GM23338 (cell line): Measurements from ENCODE around the gene LRATD1. TPM values are rescaled to one million over a fixed set of nuclear protein-coding genes. Genes with fewer than 3 reads are reported as not detected.

Source experiments
- ATAC-seq: fragments of 200-7000 bp; cut with Tn5 transposase; 3 replicates; pipeline ENCODE4 v1.9.1; 2020
- DNase-seq: peaks from one replicate; pipeline ENCODE4 v3.0.0-alpha.2; 2015; ENCODE audit warnings: low spot score
- H2AFZ ChIP-seq: fragments of 200-600 bp; sonication (generic); 2 replicates; pipeline ENCODE4 v1.8.0; 2016; ENCODE audit warnings: antibody characterized with exemption, mild to moderate bottlenecking, moderate library complexity
- H3F3A ChIP-seq: fragments of 200-600 bp; sonication (generic); replicated peaks from 2 replicates; pipeline ENCODE4 v1.8.0; 2017; ENCODE audit warnings: antibody characterized with exemption, mixed run types, low read depth
- H3K27ac ChIP-seq: fragments of 200-600 bp; sonication (generic); 2 replicates; pipeline ENCODE4 v1.6.1; 2016; ENCODE audit warnings: low read depth
- H3K27me3 ChIP-seq: fragments of 200-600 bp; sonication (generic); 2 replicates; pipeline ENCODE4 v1.8.0; 2016; ENCODE audit warnings: mild to moderate bottlenecking, mixed run types, moderate library complexity; ENCODE audit not compliant: insufficient read depth
- H3K36me3 ChIP-seq: fragments of 200-600 bp; sonication (generic); 2 replicates; pipeline ENCODE4 v1.8.0; 2016; ENCODE audit warnings: mild to moderate bottlenecking; ENCODE audit not compliant: insufficient read depth
- H3K4me1 ChIP-seq: fragments of 200-600 bp; sonication (generic); 2 replicates; pipeline ENCODE4 v1.8.0; 2016; ENCODE audit warnings: mild to moderate bottlenecking, moderate library complexity; ENCODE audit not compliant: insufficient read depth
- H3K4me2 ChIP-seq: fragments of 200-600 bp; sonication (generic); 2 replicates; pipeline ENCODE4 v1.7.1; 2017; ENCODE audit warnings: mixed run types
- H3K4me3 ChIP-seq: fragments of 200-600 bp; sonication (generic); 2 replicates; pipeline ENCODE4 v1.6.1; 2016; ENCODE audit warnings: mixed run types
- H3K79me2 ChIP-seq: fragments of 200-600 bp; sonication (generic); replicated peaks from 2 replicates; pipeline ENCODE4 v1.8.0; 2017; ENCODE audit warnings: mild to moderate bottlenecking; ENCODE audit not compliant: insufficient read depth
- H3K9me2 ChIP-seq: fragments of 200-600 bp; sonication (generic); 2 replicates; pipeline ENCODE4 v1.8.0; 2017; ENCODE audit not compliant: insufficient read depth
- H4K20me1 ChIP-seq: fragments of 200-600 bp; sonication (generic); replicated peaks from 2 replicates; pipeline ENCODE4 v1.8.0; 2017; ENCODE audit warnings: mild to moderate bottlenecking; ENCODE audit not compliant: insufficient read depth
- H3K27ac Mint-ChIP-seq: 2 replicates; pipeline ENCODE4 v1.8.0; 2020; ENCODE audit warnings: inconsistent platforms, mild to moderate bottlenecking, moderate library complexity, mixed read lengths
- H3K27me3 Mint-ChIP-seq: 3 replicates; pipeline ENCODE4 v1.8.0; 2022; ENCODE audit warnings: low read depth, mild to moderate bottlenecking, moderate library complexity, mixed read lengths, inconsistent platforms; ENCODE audit not compliant: insufficient read depth, poor library complexity
- H3K36me3 Mint-ChIP-seq: 3 replicates; pipeline ENCODE4 v1.8.0; 2021; ENCODE audit warnings: low read depth, mild to moderate bottlenecking, inconsistent platforms, moderate library complexity, mixed read lengths
- H3K4me1 Mint-ChIP-seq: 3 replicates; pipeline ENCODE4 v1.8.0; 2020; ENCODE audit warnings: mild to moderate bottlenecking, inconsistent platforms, mixed read lengths
- H3K4me3 Mint-ChIP-seq: 3 replicates; pipeline ENCODE4 v1.8.0; 2021; ENCODE audit warnings: moderate library complexity, mild to moderate bottlenecking, inconsistent platforms, mixed read lengths
- H3K9me3 Mint-ChIP-seq: 3 replicates; pipeline ENCODE4 v1.8.0; 2020; ENCODE audit warnings: moderate library complexity, mild to moderate bottlenecking, inconsistent platforms, mixed read lengths
- CREB1 ChIP-seq: fragments of 250-450 bp; sonication (Bioruptor Pico); IDR thresholded peaks from 2 replicates; pipeline ENCODE4 v1.5.0; 2020; ENCODE audit warnings: low read depth, mild to moderate bottlenecking, moderate library complexity
- CTCF ChIP-seq, 2 experiments: fragments of 200-600 bp in 1 of 2; sonication (generic) in 1 of 2; conservative IDR thresholded peaks; 2 replicates each; pipeline versions ENCODE4 v1.5.1 to v1.6.1; 2016 to 2017; ENCODE audit warnings: antibody characterized with exemption in 2 of 2, low read depth in 2 of 2, mild to moderate bottlenecking in 2 of 2, moderate library complexity in 1 of 2
- EZH2 ChIP-seq: fragments of 200-600 bp; sonication (generic); IDR thresholded peaks from one replicate; pipeline ENCODE4 v1.8.0; 2017; ENCODE audit warnings: antibody characterized with exemption, mild to moderate bottlenecking, low read depth; ENCODE audit not compliant: unreplicated experiment
- EZH2phosphoT487 ChIP-seq: fragments of 200-600 bp; sonication (generic); IDR thresholded peaks from one replicate; pipeline ENCODE4 v1.8.1; 2018; ENCODE audit warnings: antibody characterized with exemption; ENCODE audit not compliant: unreplicated experiment
- JUNB ChIP-seq: IDR thresholded peaks from one replicate; pipeline ENCODE4 v1.6.1; 2016; ENCODE audit warnings: antibody characterized with exemption; ENCODE audit not compliant: unreplicated experiment
- NANOG ChIP-seq: IDR thresholded peaks from 2 replicates; pipeline ENCODE4 v1.6.1; 2016; ENCODE audit warnings: antibody characterized with exemption, borderline replicate concordance
- POLR2AphosphoS5 ChIP-seq: IDR thresholded peaks from 2 replicates; pipeline ENCODE4 v1.6.1; 2016; ENCODE audit warnings: antibody characterized with exemption, low read depth
- REST ChIP-seq: IDR thresholded peaks from one replicate; pipeline ENCODE4 v1.6.1; 2018; ENCODE audit warnings: antibody characterized with exemption; ENCODE audit not compliant: unreplicated experiment
- STAT1 ChIP-seq: IDR thresholded peaks from one replicate; pipeline ENCODE4 v1.6.1; 2016; ENCODE audit warnings: antibody characterized with exemption; ENCODE audit not compliant: unreplicated experiment
- ZNF114 ChIP-seq: fragments of 250-450 bp; sonication (Bioruptor Pico); IDR thresholded peaks from 2 replicates; pipeline ENCODE4 v1.5.0; 2020; ENCODE audit warnings: mild to moderate bottlenecking, moderate library complexity
- ZNF331 ChIP-seq: fragments of 250-450 bp; sonication (Bioruptor Pico); IDR thresholded peaks from 2 replicates; pipeline ENCODE4 v1.5.0; 2020; ENCODE audit warnings: low read depth, mild to moderate bottlenecking, moderate library complexity
- polyA plus RNA-seq: library from polyadenylated mRNA; unstranded; fragments of >200 nt; fragmentation: Nextera tagmentation; extraction: Ambion mirVana; gene quantifications from 2 replicates; pipeline ENCODE4 v1.2.1, GENCODE V29; 2016
- total RNA-seq: library from RNA; depleted of rRNA; stranded (reverse); fragments of >200 nt; shearing (Covaris generic); gene quantifications from 2 replicates; pipeline ENCODE4 v1.2.3, GENCODE V29; 2014
- TF ChIP-seq, protein P1 (sequence below): IDR thresholded peaks from 2 replicates; pipeline ENCODE4 v1.6.1; 2016; ENCODE audit warnings: antibody characterized with exemption
- TF ChIP-seq, protein P2 (sequence below): fragments of 250-450 bp; sonication (Bioruptor Pico); IDR thresholded peaks from 2 replicates; pipeline ENCODE4 v1.5.0; 2020; ENCODE audit warnings: mild to moderate bottlenecking, moderate library complexity

Gene LRATD1
- total and polyA plus RNA-seq, 2 experiments from 2014 or later: 2.7 to 5.7 TPM

GRCh38 chr2:14676371-14676770 lies 43.9 kb downstream of the LRATD1 start:
- Histone ChIP-seq H3K79me2 (no peaks in the 10 kb centered on the region), H3F3A (no peaks in the 10 kb centered on the region), H3K27ac (no peak overlapping the region), H3K4me1 (no peaks in the 10 kb centered on the region), H3K4me3 (no peak overlapping the region), H3K36me3 (no peaks in the 10 kb centered on the region), H2AFZ (no peak overlapping the region), H3K27me3 (no peaks in the 10 kb centered on the region), H4K20me1 (no peaks in the 10 kb centered on the region), H3K9me2 (no peaks in the 10 kb centered on the region), H3K4me2 (no peak overlapping the region)
- H3K9me3 Mint-ChIP-seq: no peaks in the 10 kb centered on the region
- DNase-seq: no peak
- TF ChIP-seq NANOG: no peak
- TF ChIP-seq CTCF (conservative IDR thresholded peaks at IDR 0.05; ENCODE audit: low read depth in 2 of 2): no peak
- TF ChIP-seq STAT1: no peak
- no peak for TF ChIP-seq EZH2phosphoT487
- TF ChIP-seq ZNF331 (CRISPR knock-in tag): no peak
- no peak for TF ChIP-seq REST
- TF ChIP-seq, protein P1, sequence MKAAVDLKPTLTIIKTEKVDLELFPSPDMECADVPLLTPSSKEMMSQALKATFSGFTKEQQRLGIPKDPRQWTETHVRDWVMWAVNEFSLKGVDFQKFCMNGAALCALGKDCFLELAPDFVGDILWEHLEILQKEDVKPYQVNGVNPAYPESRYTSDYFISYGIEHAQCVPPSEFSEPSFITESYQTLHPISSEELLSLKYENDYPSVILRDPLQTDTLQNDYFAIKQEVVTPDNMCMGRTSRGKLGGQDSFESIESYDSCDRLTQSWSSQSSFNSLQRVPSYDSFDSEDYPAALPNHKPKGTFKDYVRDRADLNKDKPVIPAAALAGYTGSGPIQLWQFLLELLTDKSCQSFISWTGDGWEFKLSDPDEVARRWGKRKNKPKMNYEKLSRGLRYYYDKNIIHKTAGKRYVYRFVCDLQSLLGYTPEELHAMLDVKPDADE: no peak
- TF ChIP-seq JUNB: no peak
- TF ChIP-seq CREB1 (CRISPR knock-in tag): no peak
- no peak for TF ChIP-seq ZNF114 (CRISPR knock-in tag)
- no peak for TF ChIP-seq EZH2
- TF ChIP-seq POLR2AphosphoS5: no peak
- TF ChIP-seq, protein P2, sequence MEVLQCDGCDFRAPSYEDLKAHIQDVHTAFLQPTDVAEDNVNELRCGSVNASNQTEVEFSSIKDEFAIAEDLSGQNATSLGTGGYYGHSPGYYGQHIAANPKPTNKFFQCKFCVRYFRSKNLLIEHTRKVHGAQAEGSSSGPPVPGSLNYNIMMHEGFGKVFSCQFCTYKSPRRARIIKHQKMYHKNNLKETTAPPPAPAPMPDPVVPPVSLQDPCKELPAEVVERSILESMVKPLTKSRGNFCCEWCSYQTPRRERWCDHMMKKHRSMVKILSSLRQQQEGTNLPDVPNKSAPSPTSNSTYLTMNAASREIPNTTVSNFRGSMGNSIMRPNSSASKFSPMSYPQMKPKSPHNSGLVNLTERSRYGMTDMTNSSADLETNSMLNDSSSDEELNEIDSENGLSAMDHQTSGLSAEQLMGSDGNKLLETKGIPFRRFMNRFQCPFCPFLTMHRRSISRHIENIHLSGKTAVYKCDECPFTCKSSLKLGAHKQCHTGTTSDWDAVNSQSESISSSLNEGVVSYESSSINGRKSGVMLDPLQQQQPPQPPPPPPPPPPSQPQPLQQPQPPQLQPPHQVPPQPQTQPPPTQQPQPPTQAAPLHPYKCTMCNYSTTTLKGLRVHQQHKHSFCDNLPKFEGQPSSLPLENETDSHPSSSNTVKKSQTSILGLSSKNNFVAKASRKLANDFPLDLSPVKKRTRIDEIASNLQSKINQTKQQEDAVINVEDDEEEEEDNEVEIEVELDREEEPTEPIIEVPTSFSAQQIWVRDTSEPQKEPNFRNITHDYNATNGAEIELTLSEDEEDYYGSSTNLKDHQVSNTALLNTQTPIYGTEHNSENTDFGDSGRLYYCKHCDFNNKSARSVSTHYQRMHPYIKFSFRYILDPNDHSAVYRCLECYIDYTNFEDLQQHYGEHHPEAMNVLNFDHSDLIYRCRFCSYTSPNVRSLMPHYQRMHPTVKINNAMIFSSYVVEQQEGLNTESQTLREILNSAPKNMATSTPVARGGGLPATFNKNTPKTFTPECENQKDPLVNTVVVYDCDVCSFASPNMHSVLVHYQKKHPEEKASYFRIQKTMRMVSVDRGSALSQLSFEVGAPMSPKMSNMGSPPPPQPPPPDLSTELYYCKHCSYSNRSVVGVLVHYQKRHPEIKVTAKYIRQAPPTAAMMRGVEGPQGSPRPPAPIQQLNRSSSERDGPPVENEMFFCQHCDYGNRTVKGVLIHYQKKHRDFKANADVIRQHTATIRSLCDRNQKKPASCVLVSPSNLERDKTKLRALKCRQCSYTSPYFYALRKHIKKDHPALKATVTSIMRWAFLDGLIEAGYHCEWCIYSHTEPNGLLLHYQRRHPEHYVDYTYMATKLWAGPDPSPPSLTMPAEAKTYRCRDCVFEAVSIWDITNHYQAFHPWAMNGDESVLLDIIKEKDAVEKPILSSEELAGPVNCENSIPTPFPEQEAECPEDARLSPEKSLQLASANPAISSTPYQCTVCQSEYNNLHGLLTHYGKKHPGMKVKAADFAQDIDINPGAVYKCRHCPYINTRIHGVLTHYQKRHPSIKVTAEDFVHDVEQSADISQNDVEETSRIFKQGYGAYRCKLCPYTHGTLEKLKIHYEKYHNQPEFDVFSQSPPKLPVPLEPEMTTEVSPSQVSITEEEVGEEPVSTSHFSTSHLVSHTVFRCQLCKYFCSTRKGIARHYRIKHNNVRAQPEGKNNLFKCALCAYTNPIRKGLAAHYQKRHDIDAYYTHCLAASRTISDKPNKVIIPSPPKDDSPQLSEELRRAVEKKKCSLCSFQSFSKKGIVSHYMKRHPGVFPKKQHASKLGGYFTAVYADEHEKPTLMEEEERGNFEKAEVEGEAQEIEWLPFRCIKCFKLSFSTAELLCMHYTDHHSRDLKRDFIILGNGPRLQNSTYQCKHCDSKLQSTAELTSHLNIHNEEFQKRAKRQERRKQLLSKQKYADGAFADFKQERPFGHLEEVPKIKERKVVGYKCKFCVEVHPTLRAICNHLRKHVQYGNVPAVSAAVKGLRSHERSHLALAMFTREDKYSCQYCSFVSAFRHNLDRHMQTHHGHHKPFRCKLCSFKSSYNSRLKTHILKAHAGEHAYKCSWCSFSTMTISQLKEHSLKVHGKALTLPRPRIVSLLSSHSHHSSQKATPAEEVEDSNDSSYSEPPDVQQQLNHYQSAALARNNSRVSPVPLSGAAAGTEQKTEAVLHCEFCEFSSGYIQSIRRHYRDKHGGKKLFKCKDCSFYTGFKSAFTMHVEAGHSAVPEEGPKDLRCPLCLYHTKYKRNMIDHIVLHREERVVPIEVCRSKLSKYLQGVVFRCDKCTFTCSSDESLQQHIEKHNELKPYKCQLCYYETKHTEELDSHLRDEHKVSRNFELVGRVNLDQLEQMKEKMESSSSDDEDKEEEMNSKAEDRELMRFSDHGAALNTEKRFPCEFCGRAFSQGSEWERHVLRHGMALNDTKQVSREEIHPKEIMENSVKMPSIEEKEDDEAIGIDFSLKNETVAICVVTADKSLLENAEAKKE (CRISPR knock-in tag): no peak
- no peaks in the 10 kb centered on the region for H3K36me3 Mint-ChIP-seq
- peaks cover 3% of the 10 kb centered on the region for H3K4me1 Mint-ChIP-seq
- no peak overlapping the region for H3K4me3 Mint-ChIP-seq
- no peak for ATAC-seq
- H3K27me3 Mint-ChIP-seq: peaks cover 2% of the 10 kb centered on the region
- no peak overlapping the region for H3K27ac Mint-ChIP-seq
